CD4-positive, alpha-beta memory T cell (primary cell): Measurements from ENCODE around the gene TTYH3. TPM values are rescaled to one million over a fixed set of nuclear protein-coding genes. Genes with fewer than 3 reads are reported as not detected.

Source experiments
- CTCF ChIA-PET: fragments of 350-600 bp; sonication (Branson Sonifier 250); formaldehyde crosslinking; loops from one replicate; lab custom pipeline; 2021; ENCODE audit warnings: inconsistent platforms; ENCODE audit not compliant: partially characterized antibody; lab: Charles Lee
- POLR2A ChIA-PET: fragments of 350-600 bp; sonication (Branson Sonifier 250); formaldehyde crosslinking; loops from one replicate; lab custom pipeline; 2021; ENCODE audit not compliant: partially characterized antibody; lab: Charles Lee
- DNase-seq, 5 donors: peaks; one replicate each; pipeline versions ENCODE4 v3.0.0 to v3.0.0-alpha.2; 2020 to 2022; ENCODE audit warnings: mixed read lengths in 1 of 5
- H3K27ac ChIP-seq: one replicate; pipeline ENCODE4 v1.7.0; 2013; ENCODE audit warnings: low read depth, low read length
- H3K27me3 ChIP-seq: 2 replicates; pipeline ENCODE4 v1.7.0; 2013; ENCODE audit warnings: mild to moderate bottlenecking, low read length, moderate library complexity; ENCODE audit not compliant: insufficient read depth
- H3K36me3 ChIP-seq: 2 replicates; pipeline ENCODE4 v1.7.0; 2013; ENCODE audit warnings: mild to moderate bottlenecking, low read length, moderate library complexity; ENCODE audit not compliant: insufficient read depth
- H3K4me1 ChIP-seq: 2 replicates; pipeline ENCODE4 v1.7.0; 2013; ENCODE audit warnings: mild to moderate bottlenecking, low read length, moderate library complexity; ENCODE audit not compliant: insufficient read depth
- H3K4me3 ChIP-seq, 2 donors: one replicate each; pipeline ENCODE4 v1.7.0; 2013; ENCODE audit warnings: low read length in 2 of 2, mild to moderate bottlenecking in 1 of 2
- H3K9me3 ChIP-seq, 2 donors: one replicate each; pipeline ENCODE4 v1.7.0; 2013; ENCODE audit warnings: low read length in 2 of 2, control low read depth in 1 of 2; ENCODE audit not compliant: control insufficient read depth in 1 of 2
- H3K27ac Mint-ChIP-seq, 7 donors: one replicate each; pipeline ENCODE4 v1.8.0; 2020 to 2021; ENCODE audit warnings: mixed read lengths in 7 of 7, mild to moderate bottlenecking in 6 of 7, inconsistent platforms in 3 of 7, moderate library complexity in 3 of 7
- H3K27me3 Mint-ChIP-seq, 2 donors: one replicate each; pipeline ENCODE4 v1.8.0; 2020 to 2021; ENCODE audit warnings: mixed read lengths in 2 of 2
- H3K36me3 Mint-ChIP-seq, 2 donors: one replicate each; pipeline ENCODE4 v1.8.0; 2020 to 2021; ENCODE audit warnings: mixed read lengths in 2 of 2, inconsistent platforms in 1 of 2, mild to moderate bottlenecking in 1 of 2
- H3K4me1 Mint-ChIP-seq, 4 donors: one replicate each; pipeline ENCODE4 v1.8.0; 2020 to 2021; ENCODE audit warnings: mixed read lengths in 4 of 4, mild to moderate bottlenecking in 1 of 4
- H3K4me3 Mint-ChIP-seq, 8 donors: one replicate each; pipeline ENCODE4 v1.8.0; 2020 to 2021; ENCODE audit warnings: mixed read lengths in 8 of 8, mild to moderate bottlenecking in 7 of 8, moderate library complexity in 6 of 8, inconsistent platforms in 3 of 8
- H3K9me3 Mint-ChIP-seq, 8 donors: one replicate each; pipeline ENCODE4 v1.8.0; 2020 to 2021; ENCODE audit warnings: mixed read lengths in 8 of 8, mild to moderate bottlenecking in 5 of 8, inconsistent platforms in 3 of 8, moderate library complexity in 1 of 8
- intact Hi-C: fragments of 100-400 bp; cut with micrococcal nuclease; formaldehyde crosslinking; loops from one replicate; pipeline ENCODE4 v1.15.1; 2023
- polyA plus RNA-seq, 2 donors: library from polyadenylated mRNA; unstranded; fragments of 300-500 nt; fragmentation: Illumina TruSeq; gene quantifications; one replicate each; pipeline ENCODE4 v1.2.3, GENCODE V29; 2021
- total RNA-seq, 2 experiments: library from RNA; stranded (reverse); gene quantifications; one replicate each; pipeline ENCODE4 v1.2.3, GENCODE V29; 2021

The TTYH3 gene
- total and polyA plus RNA-seq, 4 experiments from 2014 or later, result 0.14 to 12.0 (median 5.8) TPM

DNA sequence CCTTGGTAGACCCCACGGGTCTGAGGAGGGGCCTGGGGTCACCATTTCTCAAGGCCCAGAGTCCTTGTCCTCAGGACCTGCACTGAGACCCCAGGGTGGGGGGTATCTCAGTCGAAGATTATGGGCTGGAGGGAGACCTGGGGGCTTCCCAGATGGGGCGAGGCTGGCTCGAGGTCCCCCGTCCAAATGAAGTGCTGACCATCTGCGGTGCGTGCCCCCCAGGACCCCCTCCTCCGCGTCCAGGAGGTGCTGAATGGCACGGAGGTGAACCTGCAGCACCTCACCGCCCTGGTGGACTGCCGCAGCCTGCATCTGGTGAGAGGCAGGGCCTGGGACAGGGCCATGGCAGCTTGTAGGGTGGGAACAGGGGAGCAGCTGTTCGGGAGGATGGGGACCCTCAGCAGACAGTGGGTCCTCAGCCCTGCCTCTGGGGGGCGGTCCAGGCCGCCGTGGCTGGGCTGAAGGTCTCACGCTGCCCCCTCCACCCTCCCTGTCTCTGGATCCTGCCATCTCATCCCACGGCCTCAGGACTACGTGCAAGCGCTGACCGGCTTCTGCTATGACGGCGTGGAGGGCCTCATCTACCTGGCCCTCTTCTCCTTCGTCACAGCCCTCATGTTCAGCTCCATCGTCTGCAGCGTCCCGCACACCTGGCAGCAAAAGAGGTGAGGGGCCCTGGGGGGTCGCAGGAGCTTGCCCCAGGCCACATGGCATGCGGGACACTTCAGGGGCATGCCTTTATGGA is 24.3 kb downstream of the TTYH3 start:
- Mint-ChIP-seq H3K27ac (no peak overlapping the region), H3K4me1 (peaks cover 0 to 3% (median 0%) of the 10 kb centered on the region in 4 donors), H3K9me3 (no peaks in the 10 kb centered on the region), H3K36me3 (peaks cover 0 to 4% of the 10 kb centered on the region in 2 donors), H3K4me3 (no peak overlapping the region), H3K27me3 (no peaks in the 10 kb centered on the region)
- ChIA-PET POLR2A (no interaction called here), CTCF (no interaction called here)
- no peak for DNase-seq
- intact Hi-C loops, result no loop called here
- Histone ChIP-seq H3K27ac (no peak overlapping the region), H3K4me1 (no peaks in the 10 kb centered on the region), H3K36me3 (no peaks in the 10 kb centered on the region), H3K9me3 (no peaks in the 10 kb centered on the region), H3K4me3 (no peak overlapping the region), H3K27me3 (no peaks in the 10 kb centered on the region)

GRCh38 chr7:2657208-2657607 is 25.4 kb downstream of the TTYH3 start:
- no peaks in the 10 kb centered on the region for H3K9me3 ChIP-seq
- H3K27me3 ChIP-seq, result no peaks in the 10 kb centered on the region
- no peaks in the 10 kb centered on the region for H3K36me3 ChIP-seq
- intact Hi-C loops, result no loop called here
- Mint-ChIP-seq H3K27ac (no peak overlapping the region), H3K9me3 (no peaks in the 10 kb centered on the region), H3K27me3 (no peaks in the 10 kb centered on the region), H3K4me1 (peaks cover 0 to 3% (median 0%) of the 10 kb centered on the region in 4 donors), H3K36me3 (peaks cover 0 to 4% of the 10 kb centered on the region in 2 donors), H3K4me3 (no peak overlapping the region)
- ChIA-PET CTCF (no interaction called here), POLR2A (no interaction called here)
- H3K4me1 ChIP-seq, result no peaks in the 10 kb centered on the region
- no peak overlapping the region for H3K27ac ChIP-seq
- H3K4me3 ChIP-seq, result no peak overlapping the region
- DNase-seq, result no peak

DNA sequence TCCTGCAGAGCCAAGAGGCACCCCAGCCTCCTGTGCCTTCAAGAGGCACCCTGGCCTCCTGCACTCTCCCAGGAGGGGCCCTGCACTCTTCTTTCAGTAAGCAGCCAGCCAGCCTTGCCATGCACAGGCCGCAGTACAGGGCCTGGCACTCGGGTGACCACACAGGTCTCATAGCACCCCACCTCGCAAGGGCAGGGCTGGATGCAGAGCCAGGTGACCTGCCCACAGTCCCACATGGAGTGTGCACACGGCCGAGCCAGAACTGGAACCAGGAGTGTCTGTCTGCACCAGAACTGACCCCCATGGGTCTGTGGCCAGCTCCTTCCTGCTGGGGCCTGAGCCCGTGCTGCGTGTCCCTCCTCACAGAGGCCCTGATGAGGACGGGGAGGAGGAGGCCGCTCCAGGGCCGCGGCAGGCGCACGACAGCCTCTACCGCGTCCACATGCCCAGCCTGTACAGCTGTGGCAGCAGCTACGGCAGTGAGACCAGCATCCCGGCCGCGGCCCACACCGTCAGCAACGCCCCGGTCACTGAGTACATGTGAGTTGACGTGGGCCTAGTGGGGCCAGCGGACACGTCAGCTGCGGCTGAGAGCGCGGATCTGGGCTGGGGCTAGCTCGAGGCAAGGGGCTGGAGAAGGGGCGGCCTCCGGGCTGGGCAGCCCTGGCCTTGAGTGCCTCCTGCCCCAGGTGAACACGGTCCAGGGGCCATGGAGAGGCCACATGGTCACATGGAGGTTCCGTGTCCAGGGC is 26.3 kb downstream of the TTYH3 start:
- no peak overlapping the region for H3K4me3 Mint-ChIP-seq
- H3K4me1 Mint-ChIP-seq, result peaks cover 0 to 3% (median 0%) of the 10 kb centered on the region in 4 donors
- H3K36me3 Mint-ChIP-seq, result peaks cover 0 to 4% of the 10 kb centered on the region in 2 donors
- intact Hi-C loops, result no loop called here
- Histone ChIP-seq H3K36me3 (no peaks in the 10 kb centered on the region), H3K27ac (no peak overlapping the region), H3K4me3 (no peak overlapping the region), H3K9me3 (no peaks in the 10 kb centered on the region), H3K4me1 (no peaks in the 10 kb centered on the region), H3K27me3 (no peaks in the 10 kb centered on the region)
- POLR2A ChIA-PET, result no interaction called here
- H3K27ac Mint-ChIP-seq, result no peak overlapping the region
- no peaks in the 10 kb centered on the region for H3K9me3 Mint-ChIP-seq
- no peaks in the 10 kb centered on the region for H3K27me3 Mint-ChIP-seq
- CTCF ChIA-PET, result interaction anchor here (1.1 kb wide), 1 partner anchor 52 kb away, joined by 3 read pairs; no protein-coding TSS in a partner anchor
- no peak for DNase-seq

GRCh38 chr7:2658941-2659340 is 27.2 kb downstream of the TTYH3 start:
- H3K27ac Mint-ChIP-seq, result no peak overlapping the region
- Histone ChIP-seq H3K36me3 (no peaks in the 10 kb centered on the region), H3K4me1 (no peaks in the 10 kb centered on the region), H3K9me3 (no peaks in the 10 kb centered on the region), H3K27ac (no peak overlapping the region), H3K27me3 (no peaks in the 10 kb centered on the region), H3K4me3 (no peak overlapping the region)
- peaks cover 0 to 3% (median 0%) of the 10 kb centered on the region in 4 donors for H3K4me1 Mint-ChIP-seq
- no peak overlapping the region for H3K4me3 Mint-ChIP-seq
- no peaks in the 10 kb centered on the region for H3K27me3 Mint-ChIP-seq
- intact Hi-C loops, result no loop called here
- ChIA-PET CTCF (interaction anchor here (1.1 kb wide), 1 partner anchor 51 kb away, joined by 3 read pairs; no protein-coding TSS in a partner anchor), POLR2A (no interaction called here)
- no peaks in the 10 kb centered on the region for H3K9me3 Mint-ChIP-seq
- DNase-seq, result no peak
- H3K36me3 Mint-ChIP-seq, result peaks cover 0 to 4% of the 10 kb centered on the region in 2 donors

DNA sequence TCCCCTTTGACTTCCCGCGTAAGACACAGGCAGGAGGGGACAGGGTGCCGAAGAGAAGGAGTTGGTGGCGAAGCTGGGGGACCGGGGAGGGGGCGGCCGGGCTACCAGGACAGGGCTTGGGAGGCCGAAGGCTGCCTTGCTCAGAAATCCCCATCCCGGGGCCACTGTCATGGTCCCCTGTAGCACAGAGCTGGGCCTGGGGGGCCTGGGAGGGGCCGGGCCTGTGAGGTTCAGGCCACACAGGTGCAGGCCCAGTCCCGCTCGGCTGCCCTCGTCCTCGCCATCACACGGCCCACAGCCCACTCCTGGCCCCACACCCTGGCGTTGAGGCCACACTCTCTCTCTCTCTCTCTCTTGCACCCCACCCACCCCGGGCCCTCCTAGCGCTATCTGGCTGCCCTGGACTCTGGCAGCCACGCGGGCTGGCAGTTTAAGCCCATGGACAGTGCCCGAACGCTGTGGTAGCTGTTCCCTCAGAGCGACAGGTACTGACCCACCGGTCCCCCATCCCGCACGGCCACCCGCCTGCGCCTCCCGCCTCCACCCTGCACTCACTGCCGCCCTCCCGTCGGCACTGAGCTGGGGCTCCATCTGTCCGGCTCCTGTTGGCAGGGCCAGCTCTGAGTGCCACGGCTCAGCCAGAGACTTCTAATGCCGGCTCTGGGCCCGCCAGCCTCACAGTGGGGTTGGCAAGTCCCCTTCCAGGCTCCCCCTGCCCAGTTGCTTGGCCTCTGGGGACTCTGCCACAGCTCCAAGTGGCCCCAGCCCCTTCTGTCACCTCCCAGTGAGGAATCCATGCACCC is 28.0 kb downstream of the TTYH3 start:
- Histone ChIP-seq H3K27me3 (no peaks in the 10 kb centered on the region), H3K9me3 (no peaks in the 10 kb centered on the region), H3K36me3 (no peaks in the 10 kb centered on the region), H3K4me3 (no peak overlapping the region), H3K27ac (no peak overlapping the region), H3K4me1 (no peaks in the 10 kb centered on the region)
- ChIA-PET POLR2A (no interaction called here), CTCF (interaction anchor here (1.1 to 1.2 kb wide), 2 partner anchors 14 to 50 kb away, joined by 3 read pairs; no protein-coding TSS in a partner anchor)
- Mint-ChIP-seq H3K9me3 (no peaks in the 10 kb centered on the region), H3K27ac (no peak overlapping the region), H3K27me3 (no peaks in the 10 kb centered on the region), H3K4me3 (no peak overlapping the region), H3K4me1 (peaks cover 0 to 3% (median 0%) of the 10 kb centered on the region in 4 donors), H3K36me3 (peaks cover 0 to 4% of the 10 kb centered on the region in 2 donors)
- intact Hi-C loops, result no loop called here
- DNase-seq, result no peak

- H3K27me3 Mint-ChIP-seq, result no peaks in the 10 kb centered on the region
Measured at GRCh38 chr7:2660359-2661095, 28.7 kb downstream of the TTYH3 start.

More at GRCh38 chr7:2660359-2661095, 28.7 kb downstream of the TTYH3 start:
- no peaks in the 10 kb centered on the region for H3K4me1 ChIP-seq
- Mint-ChIP-seq H3K4me1 (peaks cover 0 to 3% (median 0%) of the 10 kb centered on the region in 4 donors), H3K9me3 (no peaks in the 10 kb centered on the region), H3K27ac (no peak overlapping the region), H3K36me3 (peaks cover 0 to 4% of the 10 kb centered on the region in 2 donors), H3K4me3 (no peak overlapping the region)
- H3K27me3 ChIP-seq, result no peaks in the 10 kb centered on the region
- ChIA-PET POLR2A (no interaction called here), CTCF (interaction anchor here (1.2 kb wide), 1 partner anchor 13 kb away, joined by 3 read pairs; no protein-coding TSS in a partner anchor)
- no peak overlapping the region for H3K4me3 ChIP-seq
- intact Hi-C loops, result no loop called here
- DNase-seq, result no peak
- no peaks in the 10 kb centered on the region for H3K36me3 ChIP-seq
- H3K9me3 ChIP-seq, result no peaks in the 10 kb centered on the region
- H3K27ac ChIP-seq, result no peak overlapping the region
